GM10266 (cell line): ENCODE results near the gene FARSB.

Experiments used
- DNase-seq: peaks from one replicate; pipeline ENCODE4 v3.0.0; 2012; ENCODE audit errors: extremely low spot score
- TF ChIP-seq, protein P1 (sequence below): IDR thresholded peaks from 2 replicates; pipeline ENCODE4 v1.5.1; 2012; ENCODE audit warnings: mild to moderate bottlenecking, low read depth; ENCODE audit not compliant: control insufficient read depth, insufficient read depth; ENCODE audit errors: missing control alignments

Gene FARSB

DNA sequence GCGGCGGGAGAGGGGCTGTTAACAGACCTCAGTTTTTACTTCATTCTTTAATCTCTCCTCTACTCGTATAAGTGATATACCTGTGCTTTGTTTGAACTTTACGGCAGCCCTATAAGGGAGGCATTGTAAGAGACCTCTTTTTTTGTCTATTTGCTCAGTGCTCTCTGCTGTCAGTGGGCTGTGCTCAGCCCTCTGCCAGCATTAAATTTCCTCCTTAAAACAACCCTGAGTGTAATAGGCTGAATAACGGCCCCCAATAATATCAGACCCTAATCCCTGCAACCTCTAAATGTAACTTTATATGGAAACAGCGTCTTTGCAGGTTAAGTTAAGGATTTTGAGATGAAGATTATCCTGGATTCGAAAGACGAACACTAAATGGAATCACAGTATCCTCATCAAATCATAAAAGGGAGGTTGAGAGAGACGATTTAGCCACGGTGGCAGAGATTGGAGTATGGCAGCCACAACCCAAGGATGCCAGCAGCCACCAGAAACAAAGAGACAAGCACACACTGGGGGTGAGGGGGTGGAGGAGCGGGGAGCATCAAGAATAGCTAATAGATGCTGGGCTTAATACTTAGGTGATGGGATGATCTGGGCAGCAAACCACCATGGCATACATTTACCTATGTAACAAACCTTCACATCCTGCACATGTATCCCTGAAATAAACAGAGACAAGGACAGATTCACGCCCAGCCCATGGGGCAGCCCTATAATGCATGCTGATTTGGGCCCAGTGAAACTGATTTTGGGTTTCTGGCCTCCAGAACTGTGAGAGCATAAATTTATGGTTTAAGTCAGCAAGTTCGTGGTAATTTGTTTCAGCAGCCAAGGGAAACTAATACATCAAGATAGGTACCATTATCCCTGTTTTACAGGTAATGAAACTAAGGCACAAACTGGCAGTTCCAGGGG is 894 bp upstream of the FARSB start:
- no peak for DNase-seq

DNA sequence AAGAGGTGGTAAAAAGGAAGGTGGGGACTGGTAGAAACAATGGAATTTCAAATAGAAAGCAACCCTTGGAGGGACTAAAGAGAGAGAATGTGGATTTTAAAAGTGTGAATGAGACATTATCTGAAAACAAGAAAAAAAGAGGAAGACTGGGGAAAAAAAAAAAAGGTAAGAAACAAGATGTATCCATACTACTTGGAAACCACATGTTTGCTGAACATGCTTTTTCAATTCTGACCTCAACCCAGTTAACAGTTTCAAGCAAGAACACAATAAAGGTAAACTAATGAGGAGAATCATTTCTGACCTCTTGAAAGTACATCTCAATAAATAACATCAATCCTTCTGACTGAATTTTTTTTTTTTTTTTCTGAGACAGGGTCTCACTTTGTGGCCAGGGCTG is 2.6 kb downstream of the FARSB start:
- TF ChIP-seq, protein P1, sequence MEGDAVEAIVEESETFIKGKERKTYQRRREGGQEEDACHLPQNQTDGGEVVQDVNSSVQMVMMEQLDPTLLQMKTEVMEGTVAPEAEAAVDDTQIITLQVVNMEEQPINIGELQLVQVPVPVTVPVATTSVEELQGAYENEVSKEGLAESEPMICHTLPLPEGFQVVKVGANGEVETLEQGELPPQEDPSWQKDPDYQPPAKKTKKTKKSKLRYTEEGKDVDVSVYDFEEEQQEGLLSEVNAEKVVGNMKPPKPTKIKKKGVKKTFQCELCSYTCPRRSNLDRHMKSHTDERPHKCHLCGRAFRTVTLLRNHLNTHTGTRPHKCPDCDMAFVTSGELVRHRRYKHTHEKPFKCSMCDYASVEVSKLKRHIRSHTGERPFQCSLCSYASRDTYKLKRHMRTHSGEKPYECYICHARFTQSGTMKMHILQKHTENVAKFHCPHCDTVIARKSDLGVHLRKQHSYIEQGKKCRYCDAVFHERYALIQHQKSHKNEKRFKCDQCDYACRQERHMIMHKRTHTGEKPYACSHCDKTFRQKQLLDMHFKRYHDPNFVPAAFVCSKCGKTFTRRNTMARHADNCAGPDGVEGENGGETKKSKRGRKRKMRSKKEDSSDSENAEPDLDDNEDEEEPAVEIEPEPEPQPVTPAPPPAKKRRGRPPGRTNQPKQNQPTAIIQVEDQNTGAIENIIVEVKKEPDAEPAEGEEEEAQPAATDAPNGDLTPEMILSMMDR = no peak
- no peak for DNase-seq

More for the DNA sequence above, 894 bp upstream of the FARSB start:
- TF ChIP-seq, protein P1 = no peak

DNA sequence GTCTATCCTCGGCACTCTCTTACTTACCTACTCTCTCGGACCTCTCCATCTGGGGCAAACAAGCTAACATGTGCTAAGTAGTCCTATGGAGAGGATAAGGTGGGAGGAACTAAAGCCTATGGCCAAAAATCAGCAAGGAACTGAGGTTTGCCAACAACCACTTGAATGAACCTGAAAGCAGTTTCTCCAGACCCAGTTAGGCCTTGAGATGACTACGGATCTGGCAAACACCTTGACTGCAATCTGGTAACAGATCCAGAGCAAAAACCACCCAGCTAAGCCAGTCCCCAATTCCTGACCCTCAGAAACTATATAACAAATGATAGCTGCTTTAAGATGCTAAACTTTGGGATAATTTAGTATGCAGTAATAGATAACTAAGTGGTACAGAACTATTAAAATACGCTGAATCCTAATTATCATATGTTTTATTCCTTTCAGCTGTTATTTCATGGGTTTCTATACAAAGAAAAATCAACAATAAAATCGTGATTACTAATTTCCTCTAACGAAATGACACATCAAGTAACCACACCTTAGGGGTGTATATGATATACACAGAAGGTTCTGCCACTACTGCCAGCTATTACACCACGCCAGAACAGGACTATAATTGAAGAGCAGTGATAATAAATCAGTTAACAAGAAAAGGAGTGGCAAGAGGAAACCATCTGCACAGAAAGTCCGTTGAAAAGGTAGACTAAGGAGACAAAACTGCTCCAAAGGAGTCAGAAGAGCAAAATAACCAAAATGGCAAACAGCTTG is 3.2 kb downstream of the FARSB start:
- TF ChIP-seq, protein P1 = no peak

DNA sequence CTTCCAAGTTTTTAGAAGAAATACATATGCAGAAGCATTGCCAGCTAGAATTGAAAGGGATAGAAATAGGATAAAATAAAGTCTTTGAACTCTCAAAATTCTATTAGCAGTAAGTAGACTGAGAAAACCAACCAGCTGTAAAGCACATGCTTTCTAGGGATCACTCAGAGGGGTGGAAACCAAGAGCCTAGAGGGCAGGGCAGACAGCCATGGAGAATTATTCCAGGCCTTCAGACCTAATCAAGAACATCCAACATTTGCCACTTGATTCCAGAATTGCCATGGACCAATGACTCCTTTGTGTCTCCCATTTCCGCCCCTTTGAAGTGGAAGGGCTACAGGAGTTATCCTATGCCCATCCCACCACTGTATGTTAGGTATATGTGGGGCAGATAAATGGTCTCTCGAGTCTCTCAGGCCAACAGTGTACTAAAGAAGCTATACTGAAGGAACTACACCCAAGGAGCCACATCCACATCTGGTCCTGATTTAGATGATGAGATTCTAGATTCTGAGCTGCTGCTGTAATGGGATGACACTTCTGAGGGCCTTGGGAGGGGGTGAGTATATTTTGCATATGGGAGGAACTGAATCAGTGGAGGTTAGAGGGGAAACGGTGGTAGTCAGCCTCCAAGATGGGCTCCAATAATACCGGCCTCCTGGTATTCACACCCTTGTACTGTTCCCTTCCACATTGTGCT is 4.0 kb downstream of the FARSB start:
- DNase-seq = no peak
- TF ChIP-seq, protein P1 = no peak

More for the DNA sequence above, 3.2 kb downstream of the FARSB start:
- DNase-seq = no peak

DNA sequence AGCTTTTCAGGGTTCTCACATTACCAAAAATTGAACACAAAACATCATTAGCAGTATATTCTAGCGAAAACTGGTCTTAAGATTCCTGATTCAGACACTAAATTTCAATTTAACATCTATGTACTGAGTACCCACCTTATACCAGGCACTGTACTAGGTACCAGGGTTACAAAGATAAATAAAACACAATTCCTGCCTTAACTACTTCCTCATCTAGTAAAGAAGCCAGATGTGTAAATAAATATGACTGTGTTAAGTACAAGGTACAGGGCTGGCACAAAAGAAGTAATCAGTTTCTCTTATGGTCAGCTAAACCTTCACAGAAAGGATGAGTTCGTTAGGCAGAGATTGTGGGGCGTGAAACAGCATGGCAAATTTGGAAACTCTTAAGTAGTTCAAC is 6.1 kb downstream of the FARSB start:
- TF ChIP-seq, protein P1 = no peak
- no peak for DNase-seq

DNA sequence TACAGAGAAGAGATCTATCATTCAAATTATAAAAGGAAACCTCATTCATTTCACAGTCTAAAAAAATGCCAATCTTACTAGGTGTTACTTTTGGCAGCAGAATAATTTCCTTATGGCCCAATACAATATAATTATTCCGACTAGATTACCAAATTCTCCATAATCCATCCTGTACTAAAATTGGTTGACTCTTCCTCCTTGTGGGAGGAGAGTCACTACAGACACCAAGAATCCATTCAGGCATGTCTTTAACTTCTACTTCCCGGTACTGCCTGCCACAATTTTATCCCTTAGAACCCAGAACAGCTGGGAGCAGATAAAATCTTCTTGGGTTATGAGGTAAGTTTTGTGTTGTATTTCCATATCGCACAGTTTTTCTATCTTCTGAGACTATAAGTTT is 9.9 kb downstream of the FARSB start:
- TF ChIP-seq, protein P1 = no peak
- DNase-seq = no peak
